NCI-H2196 treated with DMSO at 0.1 percent for 48 hours (cell line): Measurements from ENCODE around the gene KIR3DL1.
"Not testable (repeated sequence)": the region's sequence is repeated elsewhere in the genome, so short reads cannot be mapped to it uniquely, and the experiment has no call there.

ENCODE experiments used
- DNase-seq: peaks from one replicate; lab custom pipeline; 2025; ENCODE audit not compliant: unreplicated experiment; lab: John Stamatoyannopoulos, UW

KIR3DL1 gene

GRCh38 chr19:54806516-54806838 lies 9.8 kb upstream of the KIR3DL1 start:
- DNase-seq = no peak

DNA sequence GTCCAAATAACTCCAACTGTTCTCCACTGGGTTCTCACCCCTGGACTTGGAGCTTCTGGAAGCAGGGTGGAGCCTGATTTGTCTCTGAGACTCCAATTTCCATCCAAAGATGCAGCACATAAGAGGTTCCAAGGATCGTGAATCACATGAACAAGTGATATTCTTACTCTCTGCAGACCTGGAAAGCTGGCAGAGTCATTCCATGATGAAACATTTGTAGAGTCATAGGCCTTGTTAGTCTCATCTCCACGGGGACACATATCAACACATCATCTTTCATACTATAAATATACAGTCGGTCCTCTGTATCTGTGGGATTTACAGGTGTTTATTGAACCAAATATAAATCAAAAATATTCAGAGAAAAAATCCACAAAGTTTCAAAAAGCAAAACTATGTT lies 1.7 kb upstream of the KIR3DL1 start:
- not testable (repeated sequence) for DNase-seq

- DNase-seq = no peak
Observed at GRCh38 chr19:54817670-54818536, 1.6 kb downstream of the KIR3DL1 start.

GRCh38 chr19:54824416-54824815 lies 8.1 kb downstream of the KIR3DL1 start:
- DNase-seq = not testable (repeated sequence)

DNA sequence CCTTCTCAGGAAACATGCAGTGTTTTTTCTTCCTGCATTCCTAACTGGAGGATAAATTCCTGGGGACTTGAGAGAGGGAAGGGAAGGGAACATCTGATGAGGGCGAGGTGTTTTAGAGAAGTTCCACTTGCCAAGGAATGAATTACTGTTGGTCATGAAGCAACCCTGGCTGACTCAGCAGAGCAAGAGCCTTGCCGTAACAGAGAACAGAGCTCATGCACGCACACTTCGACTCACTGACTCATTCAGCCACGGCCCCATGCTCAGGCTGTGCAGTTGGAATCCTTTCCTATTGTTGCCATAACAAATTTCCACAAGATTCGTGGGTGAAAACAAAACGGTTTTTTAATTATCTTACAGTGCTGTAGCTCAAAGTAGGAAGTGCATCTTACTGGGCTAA lies 9.1 kb downstream of the KIR3DL1 start:
- not testable (repeated sequence) for DNase-seq

DNA sequence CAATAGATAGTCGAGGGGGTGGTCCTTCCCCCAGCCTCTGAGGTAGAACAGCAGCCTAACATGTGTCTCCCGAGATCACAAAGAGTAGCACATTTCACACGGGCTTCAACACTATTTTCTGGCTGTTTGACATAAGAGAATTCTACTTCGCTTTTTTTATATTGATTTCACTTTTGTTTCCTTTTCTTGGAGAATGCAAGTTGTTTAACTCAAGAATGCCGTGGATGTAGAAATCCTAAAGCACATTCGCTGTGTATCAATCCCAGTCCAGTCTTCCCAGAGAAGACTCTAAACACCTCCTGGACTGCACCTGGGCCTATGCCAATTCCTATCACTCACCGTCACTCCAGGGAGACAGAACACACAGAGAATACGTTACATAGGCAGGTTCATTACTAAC lies 11.8 kb downstream of the KIR3DL1 start:
- DNase-seq = not testable (repeated sequence)

DNA sequence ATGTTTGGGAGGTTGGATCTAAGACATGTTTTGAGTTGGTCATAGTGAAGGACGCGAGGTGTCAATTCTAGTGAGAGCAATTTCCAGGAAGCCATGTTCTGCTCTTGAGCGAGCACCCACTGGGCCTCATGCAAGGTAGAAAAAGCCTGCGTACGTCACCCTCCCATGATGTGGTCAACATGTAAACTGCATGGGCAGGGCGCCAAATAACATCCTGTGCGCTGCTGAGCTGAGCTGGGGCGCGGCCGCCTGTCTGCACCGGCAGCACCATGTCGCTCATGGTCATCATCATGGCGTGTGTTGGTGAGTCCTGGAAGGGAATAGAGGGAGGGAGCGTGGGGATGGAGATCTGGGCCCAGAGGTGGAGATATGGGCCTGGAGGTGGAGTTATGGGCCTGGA lies 16.2 kb downstream of the KIR3DL1 start, which contains the start of gene KIR2DS4:
KIR2DS4 (plus strand) TSS at position 181 of the 400 bp plus-strand sequence.
- not testable (repeated sequence) for DNase-seq

GRCh38 chr19:54835126-54835525 lies 18.9 kb downstream of the KIR3DL1 start:
- DNase-seq = not testable (repeated sequence)

- not testable (repeated sequence) for DNase-seq
Observed at GRCh38 chr19:54837522-54837921, 21.3 kb downstream of the KIR3DL1 start.

DNA sequence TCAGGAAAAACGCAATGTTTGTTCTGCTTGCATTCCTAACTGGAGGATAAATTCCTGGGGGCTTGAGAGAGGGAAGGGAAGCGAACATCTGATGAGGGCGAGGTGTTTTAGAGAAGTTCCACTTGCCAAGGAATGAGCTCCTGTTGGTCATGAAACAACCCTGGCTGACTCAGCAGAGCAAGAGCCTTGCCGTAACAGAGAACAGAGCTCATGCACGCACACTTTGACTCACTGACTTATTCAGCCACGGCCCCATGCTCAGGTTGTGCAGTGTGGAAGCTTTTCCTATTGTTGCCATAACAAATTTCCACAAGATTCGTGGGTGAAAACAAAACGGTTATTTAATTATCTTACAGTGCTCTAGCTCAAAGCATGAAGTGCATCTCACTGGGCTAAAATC lies 26.9 kb downstream of the KIR3DL1 start:
- not testable (repeated sequence) for DNase-seq

DNA sequence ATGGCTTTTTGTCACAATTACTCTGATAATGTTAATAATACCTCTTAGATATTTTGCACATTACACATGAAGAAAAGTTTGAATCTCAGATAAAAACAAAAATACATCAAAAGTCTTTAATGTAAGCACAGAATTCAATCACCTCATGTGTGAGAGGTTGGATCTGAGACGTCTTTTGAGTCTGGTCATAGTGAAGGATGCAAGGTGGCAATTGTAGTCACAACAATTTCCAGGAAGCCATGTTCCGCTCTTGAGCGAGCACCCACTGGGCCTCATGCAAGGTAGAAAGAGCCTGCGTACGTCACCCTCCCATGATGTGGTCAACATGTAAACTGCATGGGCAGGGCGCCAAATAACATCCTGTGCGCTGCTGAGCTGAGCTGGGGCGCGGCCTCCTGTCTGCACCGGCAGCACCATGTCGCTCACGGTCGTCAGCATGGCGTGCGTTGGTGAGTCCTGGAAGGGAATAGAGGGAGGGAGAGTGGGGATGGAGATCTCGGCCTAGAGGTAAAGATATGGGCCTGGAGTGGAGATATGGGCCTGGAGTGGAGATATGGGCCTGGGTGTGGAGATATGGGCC lies 33.9 kb downstream of the KIR3DL1 start, which contains the start of gene KIR3DL2:
KIR3DL2 (plus strand) TSS at position 383 of the 580 bp plus-strand sequence; CDS start at position 416, 33 bp downstream.
- not testable (repeated sequence) for DNase-seq

- no peak for DNase-seq
Observed at GRCh38 chr19:54850930-54851329, 34.7 kb downstream of the KIR3DL1 start.

GRCh38 chr19:54851353-54851752 lies 35.1 kb downstream of the KIR3DL1 start:
- DNase-seq = no peak

DNA sequence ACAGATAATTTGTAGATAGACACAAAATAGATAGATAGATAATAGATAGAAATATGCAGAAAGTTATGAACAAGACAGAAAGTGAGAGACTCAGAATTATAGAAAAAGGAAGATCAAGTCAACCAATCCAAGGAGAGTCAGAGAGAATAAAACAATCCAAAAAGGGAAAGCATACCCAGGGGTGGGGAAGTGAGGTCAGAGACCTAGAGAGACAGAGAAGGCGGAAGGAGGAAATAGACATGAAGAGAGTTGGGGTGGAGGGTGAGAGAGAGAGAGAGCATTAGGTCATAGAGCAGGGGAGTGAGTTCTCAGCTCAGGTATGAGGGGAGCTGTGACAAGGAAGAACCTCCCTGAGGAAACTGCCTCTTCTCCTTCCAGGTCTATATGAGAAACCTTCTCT lies 39.0 kb downstream of the KIR3DL1 start:
- not testable (repeated sequence) for DNase-seq

DNA sequence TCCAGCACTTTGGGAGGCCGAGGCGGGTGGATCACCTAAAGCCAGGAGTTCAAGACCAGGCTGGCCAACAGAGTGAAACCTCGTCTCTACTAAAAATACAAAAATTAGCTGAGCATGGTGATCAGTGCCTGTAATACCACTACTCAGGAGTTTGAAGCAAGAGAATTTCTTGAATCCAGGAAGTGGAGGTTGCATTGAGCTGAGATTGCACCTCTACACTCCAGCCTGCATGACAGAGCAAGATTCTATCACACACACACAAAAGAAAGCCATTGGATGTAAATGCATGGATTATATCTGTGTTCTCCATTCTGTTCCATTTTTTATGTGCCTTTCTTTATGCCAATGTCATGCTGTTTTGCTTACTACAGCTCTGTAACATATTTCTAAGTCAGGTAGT lies 42.2 kb downstream of the KIR3DL1 start:
- not testable (repeated sequence) for DNase-seq

DNA sequence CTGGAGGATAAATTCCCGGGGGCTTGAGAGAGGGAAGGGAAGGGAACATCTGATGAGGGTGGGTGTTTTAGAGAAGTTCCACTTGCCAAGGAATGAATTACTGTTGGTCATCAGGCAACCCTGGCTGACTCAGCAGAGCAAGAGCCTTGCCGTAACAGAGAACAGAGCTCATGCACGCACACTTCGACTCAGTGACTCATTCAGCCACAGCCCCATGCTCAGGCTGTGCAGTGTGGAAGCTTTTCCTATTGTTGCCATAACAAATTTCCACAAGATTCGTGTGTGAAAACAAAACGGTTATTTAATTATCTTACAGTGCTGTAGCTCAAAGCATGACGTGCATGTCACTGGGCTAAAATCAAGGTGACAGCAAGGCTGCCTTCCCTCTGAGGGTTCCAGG lies 43.2 kb downstream of the KIR3DL1 start:
- DNase-seq = not testable (repeated sequence)

- DNase-seq = not testable (repeated sequence)
Observed at GRCh38 chr19:54863459-54863858, 47.2 kb downstream of the KIR3DL1 start.

GRCh38 chr19:54871696-54872095 lies 55.4 kb downstream of the KIR3DL1 start:
- no peak for DNase-seq

GRCh38 chr19:54873990-54874389 lies 57.7 kb downstream of the KIR3DL1 start, which contains the start of gene FCAR:
Gene FCAR (plus strand): TSS chr19:54874235. CDS start chr19:54874290, 55 bp downstream.
- DNase-seq = no peak

GRCh38 chr19:54875506-54875905 lies 59.2 kb downstream of the KIR3DL1 start:
- no peak for DNase-seq

GRCh38 chr19:54877471-54877870 lies 61.2 kb downstream of the KIR3DL1 start:
- DNase-seq = no peak
